Esophagus squamous epithelium (tissue), 4 donors: Measurements from ENCODE around the gene ITPKB.

Experiments
- POLR2A ChIP-seq, 4 donors: fragments of 450-650 bp; IDR thresholded peaks; one replicate each; pipeline ENCODE4 v1.6.1; 2017; ENCODE audit warnings: antibody characterized with exemption in 4 of 4, mild to moderate bottlenecking in 4 of 4, moderate library complexity in 3 of 4
- TF ChIP-seq, protein P1 (sequence below), 6 experiments: fragments of 450-650 bp in 4 of 6; fragments of 200-600 bp in 2 of 6; sonication (generic) in 2 of 6; IDR thresholded peaks; one replicate each; pipeline ENCODE4 v1.5.1; 2016 to 2019; ENCODE audit warnings: antibody characterized with exemption in 6 of 6, mild to moderate bottlenecking in 4 of 6, moderate library complexity in 4 of 6

DNA sequence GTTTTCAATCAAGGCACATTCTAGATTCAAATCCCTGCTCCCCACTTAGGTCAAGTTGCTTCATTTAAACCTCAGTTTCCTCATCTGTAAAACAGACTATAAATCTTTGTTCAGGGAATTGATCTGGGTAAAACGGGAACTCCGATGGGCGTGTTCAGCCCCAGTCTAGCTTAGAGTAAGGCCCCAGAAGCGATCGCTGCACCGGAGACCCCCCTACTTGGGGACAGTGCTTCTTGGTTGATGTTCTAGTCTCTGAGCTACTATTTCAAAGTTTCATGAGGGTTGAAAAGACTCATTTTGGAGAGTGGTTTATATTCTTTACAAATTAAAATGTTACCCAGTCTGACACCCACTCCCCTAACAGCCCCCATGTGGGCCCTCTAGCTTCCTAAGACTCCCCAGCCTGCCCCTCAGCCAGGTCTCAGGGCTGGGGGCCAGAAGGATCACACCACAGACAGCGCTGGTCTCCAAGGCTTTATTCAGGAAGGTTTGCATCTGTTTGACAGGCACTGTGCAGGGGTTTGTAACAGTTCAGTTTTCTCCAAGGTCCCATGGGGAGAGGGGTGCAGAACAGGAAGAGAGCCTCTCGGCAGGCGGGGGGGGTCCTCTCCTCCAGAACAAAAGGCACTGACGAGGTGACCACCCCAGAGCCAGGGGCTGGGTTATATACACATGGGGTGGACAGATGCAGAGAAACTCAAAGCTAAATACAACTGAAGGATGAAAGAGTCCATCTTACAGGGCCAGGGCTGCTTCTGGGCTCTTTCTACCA lies 107.7 kb downstream of the ITPKB start:
- TF ChIP-seq, protein P1, sequence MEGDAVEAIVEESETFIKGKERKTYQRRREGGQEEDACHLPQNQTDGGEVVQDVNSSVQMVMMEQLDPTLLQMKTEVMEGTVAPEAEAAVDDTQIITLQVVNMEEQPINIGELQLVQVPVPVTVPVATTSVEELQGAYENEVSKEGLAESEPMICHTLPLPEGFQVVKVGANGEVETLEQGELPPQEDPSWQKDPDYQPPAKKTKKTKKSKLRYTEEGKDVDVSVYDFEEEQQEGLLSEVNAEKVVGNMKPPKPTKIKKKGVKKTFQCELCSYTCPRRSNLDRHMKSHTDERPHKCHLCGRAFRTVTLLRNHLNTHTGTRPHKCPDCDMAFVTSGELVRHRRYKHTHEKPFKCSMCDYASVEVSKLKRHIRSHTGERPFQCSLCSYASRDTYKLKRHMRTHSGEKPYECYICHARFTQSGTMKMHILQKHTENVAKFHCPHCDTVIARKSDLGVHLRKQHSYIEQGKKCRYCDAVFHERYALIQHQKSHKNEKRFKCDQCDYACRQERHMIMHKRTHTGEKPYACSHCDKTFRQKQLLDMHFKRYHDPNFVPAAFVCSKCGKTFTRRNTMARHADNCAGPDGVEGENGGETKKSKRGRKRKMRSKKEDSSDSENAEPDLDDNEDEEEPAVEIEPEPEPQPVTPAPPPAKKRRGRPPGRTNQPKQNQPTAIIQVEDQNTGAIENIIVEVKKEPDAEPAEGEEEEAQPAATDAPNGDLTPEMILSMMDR (IDR thresholded peaks at IDR 0.05) = no peak
- no peak for TF ChIP-seq POLR2A (IDR thresholded peaks at IDR 0.05)
